Heart right ventricle (tissue), 16 donors: Measurements from ENCODE around the gene MCTP1. TPM values are rescaled to one million over a fixed set of nuclear protein-coding genes. Genes with fewer than 3 reads are reported as not detected.
A peak's percentile ranks its signal among the peaks of the same experiment; 100 is the strongest.

Experiments used
- ATAC-seq, 8 donors: fragments of 200-7000 bp; cut with Tn5 transposase; one replicate each; pipeline ENCODE4 v1.9.1; 2020; ENCODE audit warnings: mild to moderate bottlenecking in 8 of 8, moderate library complexity in 8 of 8, moderate number of reproducible peaks in 1 of 8
- DNase-seq, 2 donors: peaks; one replicate each; pipeline ENCODE4 v3.0.0-alpha.2; 2020
- H3K27ac ChIP-seq, 10 donors: fragments of 200-600 bp; sonication (generic) in 2 of 10; one replicate each; pipeline versions ENCODE4 v1.5.0 to v1.8.0; 2020 to 2022; ENCODE audit warnings: mild to moderate bottlenecking in 3 of 10
- H3K27me3 ChIP-seq, 7 donors: fragments of 200-600 bp; one replicate each; pipeline ENCODE4 v1.8.0; 2021 to 2022; ENCODE audit warnings: mild to moderate bottlenecking in 2 of 7
- H3K36me3 ChIP-seq, 9 donors: fragments of 200-600 bp; sonication (generic) in 1 of 9; one replicate each; pipeline versions ENCODE4 v1.5.0 to v1.8.0; 2020 to 2022; ENCODE audit warnings: mild to moderate bottlenecking in 2 of 9
- H3K4me1 ChIP-seq, 9 donors: fragments of 200-600 bp; sonication (generic) in 1 of 9; one replicate each; pipeline versions ENCODE4 v1.5.0 to v1.8.0; 2020 to 2022; ENCODE audit warnings: mild to moderate bottlenecking in 4 of 9
- H3K4me3 ChIP-seq, 10 donors: fragments of 200-600 bp; sonication (generic) in 2 of 10; one replicate each; pipeline versions ENCODE4 v1.5.0 to v1.8.0; 2020 to 2022; ENCODE audit warnings: mild to moderate bottlenecking in 7 of 10, moderate library complexity in 2 of 10
- H3K9me3 ChIP-seq, 11 donors: fragments of 200-600 bp in 10 of 11; sonication (generic) in 2 of 11; one replicate each; pipeline versions ENCODE4 v1.5.0 to v1.8.0; 2013 to 2022; ENCODE audit warnings: mild to moderate bottlenecking in 2 of 11, control low read depth in 1 of 11, moderate library complexity in 1 of 11
- CTCF ChIP-seq, 9 donors: fragments of 200-600 bp; sonication (generic) in 2 of 9; IDR thresholded peaks; one replicate each; pipeline versions ENCODE4 v1.5.0 to v1.8.0; 2021 to 2022; ENCODE audit warnings: antibody characterized with exemption in 9 of 9, mild to moderate bottlenecking in 5 of 9, moderate library complexity in 1 of 9
- WGBS, 2 donors: extraction: QIAGEN DNeasy Blood & Tissue Kit; methylation state at CpG; one replicate each; pipeline ENCODE4 v1.1.7; 2013; ENCODE audit warnings: inconsistent platforms in 1 of 2; 5-methylcytosine and 5-hydroxymethylcytosine counted together
- intact Hi-C, 10 donors: fragments of 100-400 bp; cut with DNase I; formaldehyde crosslinking; loops; one replicate each; pipeline versions ENCODE4 v1.11.1 to v1.14.2; 2022
- polyA plus RNA-seq, 2 donors: library from polyadenylated mRNA; stranded (reverse); fragments of 200-250 nt; gene quantifications; one replicate each; pipeline ENCODE4 v1.2.3, GENCODE V29; 2013
- total RNA-seq, 10 donors: library from RNA; stranded (reverse); fragmentation: NEBNext Ultra II Directional in 3 of 10; extraction: Animal tissue kit (Norgen Biotek cat#: 25700) in 3 of 10; gene quantifications; one replicate each; pipeline versions ENCODE4 v1.2.1 to v1.2.4, GENCODE V29; 2021 to 2023
- donor health status: Arrhythmogenic right ventricular cardiomyopathy.
- donor health status: ischemic (EF 13 %, LVEDD 7.1; RV severe dilation, severe dysfunction).
- donor health status: healthy with polysubstance abuse.
- donor health status: DM: no; HTN: yes; CAD: no.
- donor health status: DM: no; HTN: no; CAD: no.
- donor health status: ischemic (EF 25% LVEDD 6.9; RV normal size, moderate dysfunction).
- donor health status: ischemic (EF 25% LVEDD 5.7; RV mildly dilated, moderate dysfunction).
- donor health status: healthy.
- donor health status: DM: yes; HTN: yes; CAD: no.
- donor health status: Ischemic cardiomyopathy.
- donor health status: ischemic (EF 35%, LVEDD 5.7; RV mildly dilated, moderate dysfunction).
- donor health status: nonischemic (EF 11% LVEDD 7.7; RV severe dilation, severe dysfunction).
- donor health status: DM: yes; HTN: yes; CAD: no.
- donor health status: PGD.
- donor health status: ischemic (EF 29% LVEDD 5.4; RV normal size, mild dysfunction).
- donor health status: nonischemic (EF 23%, LVEDD 6.1; RV moderate dilation, normal function).

Gene MCTP1
- total and polyA plus RNA-seq, 12 donors, result 1.3 to 19.7 (median 5.3) TPM

GRCh38 chr5:95132096-95132495, 152.8 kb downstream of the MCTP1 start:
- no peaks in the 10 kb centered on the region for H3K27me3 ChIP-seq
- no peaks in the 10 kb centered on the region for H3K9me3 ChIP-seq
- no peak overlapping the region for H3K4me3 ChIP-seq
- DNase-seq, result no peak
- TF ChIP-seq CTCF (IDR thresholded peaks at IDR 0.05), result no peak
- intact Hi-C loops, result loop anchor here in 2 of 10 donors (5.0 kb wide), 2 partner anchors 45 to 55 kb away; no protein-coding TSS in a partner anchor
- no peaks in the 10 kb centered on the region for H3K36me3 ChIP-seq
- ATAC-seq, result no peak
- no peaks in the 10 kb centered on the region for H3K4me1 ChIP-seq
- 84 to 86% methylated on average over 1 of the region's 1 CpG for WGBS, 2 donors
- no peak overlapping the region for H3K27ac ChIP-seq

- ATAC-seq (peak in 7 of 8 donors; percentile 35 to 85 (median 76)), DNase-seq (peak in 1 of 2 donors; percentile 57)
- Histone ChIP-seq H3K36me3 (no peaks in the 10 kb centered on the region), H3K4me3 (no peak overlapping the region), H3K27me3 (no peaks in the 10 kb centered on the region), H3K27ac (peak overlapping the region in 2 of 10 donors; percentile 18 to 43), H3K4me1 (no peaks in the 10 kb centered on the region), H3K9me3 (no peaks in the 10 kb centered on the region)
- TF ChIP-seq CTCF (IDR thresholded peaks at IDR 0.05), result no peak
- WGBS, 2 donors, result 62 to 65% methylated on average over 3 of the region's 3 CpGs
- intact Hi-C loops, result loop anchor here in 2 of 10 donors (5.0 kb wide), 2 partner anchors 44 to 54 kb away; no protein-coding TSS in a partner anchor
Observed at GRCh38 chr5:95130941-95131340, 154.0 kb downstream of the MCTP1 start.

GRCh38 chr5:95124731-95125130, 160.2 kb downstream of the MCTP1 start:
- ATAC-seq (no peak), DNase-seq (no peak)
- Histone ChIP-seq H3K27me3 (no peaks in the 10 kb centered on the region), H3K4me3 (no peak overlapping the region), H3K27ac (no peak overlapping the region), H3K9me3 (peaks cover 0 to 16% (median 0%) of the 10 kb centered on the region in 11 donors), H3K4me1 (no peaks in the 10 kb centered on the region), H3K36me3 (no peaks in the 10 kb centered on the region)
- TF ChIP-seq CTCF (IDR thresholded peaks at IDR 0.05), result no peak
- intact Hi-C loops, result no loop called here
- WGBS, 2 donors, result 94 to 100% methylated on average over 1 of the region's 1 CpG

- no peak for ATAC-seq
- H3K9me3 ChIP-seq, result peaks cover 0 to 16% (median 0%) of the 10 kb centered on the region in 11 donors
- TF ChIP-seq CTCF (IDR thresholded peaks at IDR 0.05), result no peak
- no peak overlapping the region for H3K27ac ChIP-seq
- DNase-seq, result no peak
- WGBS, 2 donors, result 79 to 82% methylated on average over 2 of the region's 2 CpGs
- no peaks in the 10 kb centered on the region for H3K36me3 ChIP-seq
- H3K4me3 ChIP-seq, result no peak overlapping the region
- no peaks in the 10 kb centered on the region for H3K4me1 ChIP-seq
- H3K27me3 ChIP-seq, result no peaks in the 10 kb centered on the region
- intact Hi-C loops, result no loop called here
Observed at GRCh38 chr5:95124101-95124500, 160.8 kb downstream of the MCTP1 start.
